ENCODE measurements around the gene INSC. TPM values are rescaled to one million over a fixed set of nuclear protein-coding genes. Genes with fewer than 3 reads are reported as not detected.
A peak's percentile ranks its signal among the peaks of the same experiment; 100 is the strongest.

The INSC gene
- total RNA-seq, 1 donor = under 0.01 TPM

DNA sequence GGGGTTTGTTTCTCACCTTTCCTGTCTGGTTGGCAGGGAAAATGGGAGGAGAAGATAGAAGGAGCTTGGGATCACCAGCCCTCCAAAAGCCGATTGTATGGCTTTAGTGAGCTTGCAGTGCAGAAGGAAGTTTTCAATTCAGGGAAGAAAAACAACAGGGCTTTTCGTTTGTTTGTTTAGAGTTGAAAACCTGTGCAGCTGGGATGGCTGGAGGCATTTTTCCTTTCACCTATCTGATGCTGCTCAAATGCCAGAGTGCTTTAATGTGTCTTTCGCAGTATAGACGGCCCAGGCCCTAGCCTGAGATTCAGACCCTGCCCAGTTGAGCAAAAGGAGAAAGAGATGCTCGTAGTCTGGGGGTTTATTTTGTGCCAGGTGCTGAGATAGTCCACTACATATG lies 87.9 kb downstream of the INSC start:
- no peak for DNase-seq (ENCODE audit: low read depth)
- H3K4me3 ChIP-seq (ENCODE audit: low read depth, low read length) = no peak overlapping the region
- TF ChIP-seq, protein P1, sequence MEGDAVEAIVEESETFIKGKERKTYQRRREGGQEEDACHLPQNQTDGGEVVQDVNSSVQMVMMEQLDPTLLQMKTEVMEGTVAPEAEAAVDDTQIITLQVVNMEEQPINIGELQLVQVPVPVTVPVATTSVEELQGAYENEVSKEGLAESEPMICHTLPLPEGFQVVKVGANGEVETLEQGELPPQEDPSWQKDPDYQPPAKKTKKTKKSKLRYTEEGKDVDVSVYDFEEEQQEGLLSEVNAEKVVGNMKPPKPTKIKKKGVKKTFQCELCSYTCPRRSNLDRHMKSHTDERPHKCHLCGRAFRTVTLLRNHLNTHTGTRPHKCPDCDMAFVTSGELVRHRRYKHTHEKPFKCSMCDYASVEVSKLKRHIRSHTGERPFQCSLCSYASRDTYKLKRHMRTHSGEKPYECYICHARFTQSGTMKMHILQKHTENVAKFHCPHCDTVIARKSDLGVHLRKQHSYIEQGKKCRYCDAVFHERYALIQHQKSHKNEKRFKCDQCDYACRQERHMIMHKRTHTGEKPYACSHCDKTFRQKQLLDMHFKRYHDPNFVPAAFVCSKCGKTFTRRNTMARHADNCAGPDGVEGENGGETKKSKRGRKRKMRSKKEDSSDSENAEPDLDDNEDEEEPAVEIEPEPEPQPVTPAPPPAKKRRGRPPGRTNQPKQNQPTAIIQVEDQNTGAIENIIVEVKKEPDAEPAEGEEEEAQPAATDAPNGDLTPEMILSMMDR (IDR thresholded peaks at IDR 0.05; ENCODE audit: insufficient read depth, low read depth, low read length) = no peak

DNA sequence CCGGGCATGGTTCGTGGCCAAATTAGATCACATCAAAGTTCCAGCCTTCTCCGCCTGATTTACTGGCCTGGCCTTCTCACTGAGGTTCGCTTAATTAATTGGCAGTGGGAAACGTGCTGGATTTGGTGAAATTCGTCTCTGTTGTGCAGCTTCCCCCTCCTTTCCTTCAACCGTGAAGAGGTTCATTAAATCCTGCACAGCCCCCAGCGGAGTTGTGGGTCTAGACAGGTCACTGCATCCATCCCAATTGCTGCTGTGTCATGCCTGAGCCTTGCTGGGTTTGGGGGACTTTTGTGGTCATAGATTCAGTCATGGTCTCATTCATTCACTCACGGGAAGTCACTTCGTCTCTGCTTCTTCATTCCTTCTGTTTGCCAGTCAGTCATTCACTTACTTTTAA lies 90.0 kb downstream of the INSC start:
- no peak overlapping the region for H3K4me3 ChIP-seq (ENCODE audit: low read depth, low read length)
- no peak for DNase-seq (ENCODE audit: low read depth)
- TF ChIP-seq, protein P1 (IDR thresholded peaks at IDR 0.05; ENCODE audit: insufficient read depth, low read depth, low read length) = no peak

DNA sequence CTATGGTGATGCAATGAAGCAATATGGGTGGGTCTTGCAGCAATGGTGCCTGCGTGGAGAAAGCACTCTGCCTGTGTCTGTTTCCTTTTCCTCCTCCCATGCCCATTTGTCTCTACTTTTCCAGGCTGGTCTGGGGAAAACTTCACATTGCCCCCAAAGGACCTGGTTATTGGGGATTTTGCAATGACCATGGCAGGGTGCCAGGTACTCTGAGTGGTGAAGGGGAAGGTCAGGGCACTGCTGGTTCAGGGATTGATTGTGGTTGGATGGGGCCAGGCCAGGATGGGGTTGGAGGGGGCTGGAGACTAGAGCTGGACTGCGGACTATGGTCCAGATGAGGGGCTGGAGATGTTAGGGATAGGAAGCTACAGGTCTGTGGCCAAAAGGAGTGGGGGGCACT lies 92.1 kb downstream of the INSC start:
- no peak for DNase-seq (ENCODE audit: low read depth)
- no peak overlapping the region for H3K4me3 ChIP-seq (ENCODE audit: low read depth, low read length)
- TF ChIP-seq, protein P1 (IDR thresholded peaks at IDR 0.05; ENCODE audit: insufficient read depth, low read depth, low read length) = no peak

DNA sequence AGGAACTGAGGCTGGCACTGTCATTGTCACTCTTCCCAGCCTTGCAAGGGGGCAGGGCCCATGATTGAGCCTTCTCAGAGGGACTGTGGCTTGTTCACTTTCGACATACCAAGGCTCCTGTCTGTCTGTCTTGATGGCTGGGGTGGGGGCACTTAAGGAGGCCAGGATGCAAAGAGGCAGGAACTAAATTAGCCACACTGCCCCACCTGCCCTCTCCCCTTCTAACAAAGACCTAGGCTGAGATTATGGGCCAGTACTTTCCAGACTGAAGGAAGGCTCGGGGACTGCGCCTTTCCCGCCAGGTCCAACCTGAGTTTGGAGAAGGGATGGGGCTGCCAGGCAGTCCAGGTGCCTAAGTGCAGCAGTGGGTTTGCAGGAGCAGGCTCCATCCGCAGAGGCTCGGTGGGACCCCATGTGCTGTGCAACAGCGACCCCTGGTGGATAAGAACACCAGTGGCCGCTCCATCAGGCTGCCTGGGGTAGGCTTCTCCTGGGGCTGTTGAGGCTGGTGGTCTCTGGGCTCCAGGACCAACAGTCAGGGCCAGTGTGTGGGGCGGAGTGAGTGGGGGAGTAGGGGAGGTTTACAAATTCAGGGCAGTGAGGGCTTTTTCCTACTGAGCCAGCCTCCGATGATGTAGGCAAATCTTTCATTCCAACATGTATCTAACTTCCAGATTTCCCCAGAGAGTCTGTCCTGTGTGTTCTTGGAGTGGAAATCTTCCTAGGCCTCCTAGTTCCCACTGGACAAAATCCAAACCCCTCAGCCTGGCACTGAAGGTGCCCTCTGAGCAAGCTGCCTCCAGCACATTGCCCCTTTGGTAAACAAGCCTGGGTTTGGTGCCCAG lies 93.9 kb downstream of the INSC start:
- H3K4me3 ChIP-seq (ENCODE audit: low read depth, low read length) = no peak overlapping the region
- peak; percentile 64 for DNase-seq (ENCODE audit: low read depth)
- TF ChIP-seq, protein P1 (IDR thresholded peaks at IDR 0.05; ENCODE audit: insufficient read depth, low read depth, low read length) = peak; percentile 88

GRCh38 chr11:15212876-15213275 lies 98.2 kb downstream of the INSC start:
- TF ChIP-seq, protein P1 (IDR thresholded peaks at IDR 0.05; ENCODE audit: insufficient read depth, low read depth, low read length) = no peak
- H3K4me3 ChIP-seq (ENCODE audit: low read depth, low read length) = no peak overlapping the region
- DNase-seq (ENCODE audit: low read depth) = no peak

- H3K4me3 ChIP-seq (ENCODE audit: low read depth, low read length) = no peak overlapping the region
- TF ChIP-seq, protein P1 (IDR thresholded peaks at IDR 0.05; ENCODE audit: insufficient read depth, low read depth, low read length) = no peak
These were observed 98.9 kb downstream of the INSC start for GRCh38 chr11:15213471-15214231.

More at GRCh38 chr11:15213471-15214231, 98.9 kb downstream of the INSC start:
- DNase-seq (ENCODE audit: low read depth) = no peak

Measured in fibroblast of villous mesenchyme (primary cell).